HG03064 (cell line): Measurements from ENCODE around the gene WDR91.
"Not testable (repeated sequence)": the region's sequence is repeated elsewhere in the genome, so short reads cannot be mapped to it uniquely, and the experiment has no call there.

Experiments used
- ATAC-seq: cut with Tn5 transposase; IDR thresholded peaks from one replicate; pipeline ENCODE4 v1.9.1; 2021; ENCODE audit warnings: low read depth; ENCODE audit not compliant: unreplicated experiment

The WDR91 gene

DNA sequence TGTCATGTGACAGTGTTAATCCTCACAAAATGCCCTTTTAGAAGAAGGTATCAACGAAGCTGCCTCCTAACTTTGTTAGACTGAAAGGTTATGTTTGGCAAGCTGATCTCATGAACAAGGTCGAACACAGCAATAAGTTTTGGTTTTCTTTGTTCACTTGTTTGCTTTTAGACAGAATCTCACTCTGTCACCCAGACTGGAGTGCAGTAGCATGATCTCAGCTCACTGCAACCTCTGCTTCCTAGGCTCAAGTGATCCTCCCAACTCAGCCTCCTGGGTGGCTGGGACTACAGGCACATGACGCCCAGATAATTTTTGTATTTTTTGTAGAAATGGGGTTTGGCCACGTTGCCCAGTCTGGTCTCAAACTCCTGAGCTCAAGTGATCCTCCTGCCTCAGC, 23.4 kb upstream of the WDR91 start:
- no peak for ATAC-seq

DNA sequence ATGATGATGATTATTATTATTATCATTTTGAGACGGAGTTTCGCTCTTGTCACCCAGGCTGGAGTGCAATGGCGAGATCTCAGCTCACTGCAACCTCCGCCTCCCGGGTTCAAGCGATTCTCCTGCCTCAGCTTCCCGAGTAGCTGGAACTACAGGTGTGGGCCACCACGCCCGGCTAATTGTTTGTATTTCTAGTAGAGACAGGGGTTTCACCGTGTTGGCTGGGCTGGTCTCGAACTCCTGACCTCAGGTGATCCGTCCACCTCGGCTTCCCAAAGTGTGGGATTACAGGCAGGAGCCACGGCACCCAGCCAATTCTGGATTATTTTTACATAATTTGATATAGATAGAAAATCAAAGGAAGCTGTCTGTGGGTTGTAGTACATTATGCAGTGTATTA, 22.8 kb upstream of the WDR91 start:
- ATAC-seq, result not testable (repeated sequence)

DNA sequence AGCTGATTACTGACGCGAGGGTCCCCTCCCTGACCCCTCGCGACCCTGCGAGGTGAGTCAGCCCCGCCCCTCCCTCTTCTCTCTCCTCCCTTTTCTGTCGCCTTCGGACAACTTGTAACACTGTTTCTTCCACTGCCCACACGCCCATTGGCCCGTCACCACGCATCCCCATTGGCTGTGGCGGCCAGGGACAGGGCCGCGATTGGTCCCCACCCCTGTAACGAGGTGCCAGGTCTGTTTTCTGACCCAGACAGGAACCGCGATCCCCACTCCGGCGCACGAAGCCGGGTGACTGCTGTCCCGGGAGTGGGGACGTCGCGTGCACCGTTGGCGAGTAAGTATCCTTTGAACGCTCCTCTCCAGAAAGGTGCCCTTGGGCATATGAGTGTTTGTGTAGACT, 22.2 kb upstream of the WDR91 start, which contains the start of gene STRA8:
TSS of gene STRA8 (plus strand) at position 269 of the 400 bp plus-strand sequence. CDS start 6,687 bp downstream, outside the sequence.
- no peak for ATAC-seq

DNA sequence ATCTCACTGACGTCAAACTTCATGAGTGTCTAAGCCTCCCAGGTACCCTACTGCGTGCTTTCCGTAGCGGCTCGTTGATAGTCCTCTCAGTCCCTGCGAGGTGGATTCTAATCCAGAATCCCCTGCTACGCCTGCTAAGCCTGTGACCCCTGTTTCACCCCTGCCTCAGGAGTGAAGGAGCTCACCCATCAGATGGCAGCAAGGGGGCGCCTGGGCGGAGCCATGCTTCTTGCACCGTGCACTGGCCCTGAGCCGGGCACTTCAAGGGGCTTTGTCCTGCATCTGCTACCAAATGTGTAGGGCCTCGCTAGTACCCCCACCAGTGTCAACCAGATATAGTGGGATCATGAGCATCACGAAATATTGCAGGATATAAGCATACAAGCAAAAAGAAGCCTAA, 21.4 kb upstream of the WDR91 start:
- no peak for ATAC-seq

DNA sequence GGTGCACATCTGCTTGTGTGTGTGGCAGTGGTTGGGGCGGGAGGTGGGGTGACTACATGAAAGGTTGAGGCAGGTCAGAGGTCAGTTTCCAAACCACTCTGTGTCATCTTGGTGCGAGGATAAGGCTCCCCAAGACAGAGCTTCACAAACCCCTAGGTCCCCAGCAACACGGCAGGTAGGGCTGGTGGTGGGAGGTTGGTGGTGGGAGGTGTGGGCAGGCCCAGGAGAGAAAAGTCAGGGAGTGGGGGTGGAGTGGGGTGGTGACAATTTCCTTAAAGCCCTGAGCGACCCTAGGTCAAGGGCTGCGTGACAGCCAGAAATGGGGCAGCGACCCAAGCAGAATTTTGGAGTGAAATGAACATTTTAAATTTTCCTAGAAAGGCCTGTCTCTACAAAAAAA, 20.8 kb upstream of the WDR91 start:
- ATAC-seq, result no peak

DNA sequence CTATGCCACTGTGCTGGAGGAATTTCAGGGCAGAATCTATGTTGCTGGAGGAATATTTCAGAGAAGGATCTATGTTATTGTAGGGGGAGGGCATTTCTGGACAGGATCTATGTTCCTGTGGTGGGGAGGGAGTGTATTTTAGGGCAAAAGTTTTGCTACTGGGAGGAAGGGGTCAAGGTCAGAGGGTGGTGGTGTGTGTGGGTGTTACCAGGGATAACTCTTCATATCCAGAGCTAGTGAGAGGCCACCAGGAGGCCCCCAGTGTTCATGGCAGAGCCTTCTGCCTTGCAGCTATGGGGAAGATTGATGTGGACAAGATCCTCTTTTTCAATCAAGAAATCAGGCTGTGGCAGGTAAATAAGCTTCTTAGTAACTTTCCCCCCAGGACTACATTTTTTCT, 20.4 kb upstream of the WDR91 start:
- ATAC-seq, result no peak

DNA sequence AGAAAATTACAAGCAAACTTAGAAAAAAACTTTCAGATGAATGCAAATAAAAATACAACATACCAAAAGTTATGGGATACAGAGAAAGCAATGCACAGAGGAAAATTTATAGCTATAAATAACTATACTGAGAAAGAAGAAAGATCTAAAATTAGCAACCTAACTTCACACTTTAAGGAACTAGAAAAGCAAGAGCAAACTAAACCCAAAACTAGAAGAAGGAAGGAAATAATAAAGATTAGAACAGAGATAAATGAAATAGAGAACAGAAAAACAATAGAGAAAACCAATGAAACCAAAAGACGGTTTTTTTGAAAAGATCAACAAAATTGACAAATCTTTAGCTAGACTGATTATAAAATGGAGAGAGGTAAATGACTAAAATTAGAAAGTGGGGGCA, 12.7 kb upstream of the WDR91 start:
- peak; percentile 56 for ATAC-seq

DNA sequence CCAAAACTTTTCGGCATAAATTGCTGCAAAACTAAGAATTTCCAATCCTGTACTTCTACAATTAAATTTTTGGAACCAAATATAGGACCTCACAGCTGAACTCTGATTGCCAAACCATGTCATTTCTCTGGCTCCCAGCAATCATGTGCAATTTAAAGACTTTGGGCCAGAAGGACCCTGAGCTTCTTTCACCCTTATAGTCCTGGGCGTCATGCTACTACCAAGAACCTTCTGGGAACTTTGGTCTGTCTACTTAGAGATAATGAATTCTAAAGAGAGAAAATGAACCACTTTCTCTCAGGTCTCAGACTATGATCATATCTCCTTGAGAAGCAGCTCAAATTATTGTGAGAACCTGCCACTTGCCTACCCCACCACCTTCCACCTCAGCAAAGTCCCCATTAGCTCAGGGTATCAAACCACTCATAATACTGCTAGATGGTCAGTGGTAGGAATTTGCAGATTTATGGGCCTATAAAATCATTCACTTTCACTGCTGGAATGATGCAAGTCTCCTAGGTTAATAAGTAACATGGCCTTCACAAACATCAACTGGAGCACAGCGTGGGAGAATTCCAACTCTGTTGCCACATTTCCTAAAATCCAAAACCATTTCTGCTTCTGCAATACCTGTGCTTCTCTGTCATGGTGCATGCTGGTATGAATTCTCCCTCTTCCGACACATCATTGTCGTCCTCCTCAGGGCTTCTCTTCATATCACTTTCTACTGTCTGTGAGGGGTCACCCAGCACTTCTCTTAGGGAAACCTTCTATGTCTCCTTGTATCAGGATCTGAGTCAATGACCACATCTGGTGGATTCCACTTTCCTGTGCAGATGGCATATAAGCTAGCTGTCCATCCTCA, 6.6 kb upstream of the WDR91 start:
- no peak for ATAC-seq

DNA sequence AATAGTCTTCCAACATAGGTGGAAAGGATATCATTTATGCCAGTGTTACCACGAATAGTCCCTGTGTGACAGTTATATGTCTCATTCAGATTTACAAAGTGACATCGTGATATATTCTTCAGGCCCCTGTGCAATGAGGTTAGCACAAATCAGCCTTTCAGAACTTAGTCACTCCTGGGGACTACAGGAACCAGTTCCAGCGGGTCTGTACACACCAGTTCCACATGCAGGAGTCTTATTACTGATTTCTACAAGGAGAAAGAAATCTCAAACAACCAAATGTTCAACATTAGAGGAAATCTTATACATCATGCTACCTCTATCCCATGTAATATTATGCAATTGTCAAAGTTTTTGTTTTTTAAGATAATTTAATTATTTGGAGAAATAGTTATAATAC, 4.4 kb upstream of the WDR91 start:
- ATAC-seq, result no peak

DNA sequence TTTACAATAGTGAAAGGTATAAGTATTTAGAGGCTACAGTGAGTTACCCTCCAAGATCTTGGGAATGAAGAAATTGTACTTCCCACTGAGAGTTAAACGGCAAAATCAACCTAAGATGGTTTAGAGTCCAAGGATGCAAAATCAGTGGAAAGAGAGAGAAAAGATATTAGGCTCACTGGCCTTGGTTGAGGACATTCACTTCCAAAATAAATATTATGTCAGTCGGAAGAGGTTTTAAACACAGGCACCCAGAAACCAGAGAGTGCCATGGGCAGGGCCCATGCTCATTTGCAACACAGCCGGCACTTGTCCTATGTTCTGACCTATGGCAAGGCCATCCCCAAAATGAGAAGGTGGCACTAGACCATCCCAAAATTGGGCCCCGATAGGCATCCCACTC, 3.9 kb upstream of the WDR91 start:
- no peak for ATAC-seq

DNA sequence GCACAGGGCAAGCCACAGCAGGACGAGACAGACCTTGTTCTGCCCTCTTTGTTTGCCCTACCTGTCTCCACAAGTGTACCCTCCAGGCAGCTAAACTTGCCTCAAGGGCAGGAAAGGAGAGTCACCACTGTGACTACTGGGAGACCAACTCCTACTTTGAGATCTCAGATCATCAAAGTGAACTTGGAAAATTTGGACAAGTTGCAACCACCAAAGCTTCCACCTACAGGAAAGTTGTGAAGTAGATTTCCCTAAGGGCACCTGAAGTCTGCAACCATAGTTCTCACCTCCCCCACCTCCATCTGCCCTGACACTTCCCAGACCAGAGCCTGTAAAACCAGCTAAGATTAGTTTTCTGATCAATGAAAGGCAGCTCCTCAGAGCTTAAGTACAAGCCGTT, 2.5 kb upstream of the WDR91 start:
- ATAC-seq, result no peak

DNA sequence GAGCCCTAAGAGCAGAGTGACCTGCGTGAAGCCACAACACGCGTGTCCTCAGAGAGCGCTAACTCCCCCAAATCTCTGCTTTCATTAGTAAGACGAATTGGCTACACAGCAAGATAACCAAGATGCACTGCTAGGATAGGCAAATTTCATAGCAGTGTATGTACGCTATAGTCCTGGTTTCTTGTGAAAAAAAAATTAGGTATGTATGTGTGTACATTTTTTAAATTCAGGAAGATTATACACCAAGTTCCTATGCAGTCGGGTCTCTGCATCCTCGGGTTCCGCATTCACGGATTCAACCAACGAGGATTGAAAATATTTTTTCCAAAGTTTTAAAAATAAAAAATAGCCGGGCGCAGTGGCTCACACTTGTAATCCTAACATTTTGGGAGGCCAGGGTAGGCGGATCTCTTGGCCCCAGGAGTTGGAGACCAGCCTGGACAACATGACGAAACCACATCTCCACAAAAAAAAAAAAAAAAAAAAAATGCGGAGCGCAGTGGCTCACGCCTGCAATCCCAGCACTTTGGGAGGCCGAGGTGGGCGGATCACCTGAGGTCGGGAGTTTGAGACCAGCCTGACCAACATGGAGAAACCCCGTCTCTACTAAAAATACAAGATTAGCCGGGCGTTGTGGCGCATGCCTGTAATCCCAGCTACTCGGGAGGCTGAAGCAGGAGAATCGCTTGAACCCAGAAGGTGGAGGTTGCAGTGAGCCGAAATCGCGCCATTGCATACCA, 790 bp upstream of the WDR91 start:
- peak; percentile 24 for ATAC-seq

DNA sequence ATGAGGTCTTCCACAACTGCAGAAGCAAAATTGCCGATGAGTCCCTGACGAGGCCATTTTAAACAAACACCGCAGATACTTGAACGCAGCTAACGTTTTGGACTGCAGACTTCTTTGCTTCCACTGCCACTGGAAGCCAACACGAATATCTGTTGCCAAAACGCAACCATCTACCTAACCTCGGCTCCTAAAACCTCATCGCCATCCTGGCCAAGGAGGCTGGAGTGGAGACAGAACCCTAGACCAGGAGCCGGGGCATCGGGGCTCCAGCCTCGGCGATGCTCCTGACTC, 493 bp downstream of the WDR91 start:
- no peak for ATAC-seq

DNA sequence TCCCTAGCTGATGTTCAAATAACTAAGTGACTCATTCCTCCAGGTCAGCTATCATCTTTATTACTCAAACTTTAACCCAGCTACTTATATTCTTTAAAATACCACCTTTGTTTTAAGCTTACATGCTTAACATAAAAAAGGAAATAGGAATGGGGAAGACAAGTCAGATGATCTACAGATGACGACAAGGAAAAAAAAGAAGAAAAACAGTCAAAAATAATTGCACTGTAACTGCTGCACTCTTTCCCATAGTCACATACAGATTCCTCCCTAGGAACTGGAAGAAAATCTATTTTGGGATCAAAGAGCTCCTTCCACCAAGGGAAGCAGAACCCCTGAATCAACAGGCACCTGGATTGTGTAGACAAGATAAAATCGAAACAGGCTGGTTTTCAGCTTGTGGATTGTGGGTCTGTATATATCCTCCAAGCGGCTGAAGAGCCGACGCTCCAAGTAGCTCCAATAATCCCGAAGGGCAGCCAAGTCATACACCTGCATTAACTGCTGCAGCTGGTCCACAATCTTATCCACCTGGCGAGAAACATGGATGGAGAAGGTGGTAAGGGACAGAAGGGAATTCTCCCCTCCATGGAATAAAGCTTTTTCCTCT, 2.0 kb downstream of the WDR91 start:
- no peak for ATAC-seq

DNA sequence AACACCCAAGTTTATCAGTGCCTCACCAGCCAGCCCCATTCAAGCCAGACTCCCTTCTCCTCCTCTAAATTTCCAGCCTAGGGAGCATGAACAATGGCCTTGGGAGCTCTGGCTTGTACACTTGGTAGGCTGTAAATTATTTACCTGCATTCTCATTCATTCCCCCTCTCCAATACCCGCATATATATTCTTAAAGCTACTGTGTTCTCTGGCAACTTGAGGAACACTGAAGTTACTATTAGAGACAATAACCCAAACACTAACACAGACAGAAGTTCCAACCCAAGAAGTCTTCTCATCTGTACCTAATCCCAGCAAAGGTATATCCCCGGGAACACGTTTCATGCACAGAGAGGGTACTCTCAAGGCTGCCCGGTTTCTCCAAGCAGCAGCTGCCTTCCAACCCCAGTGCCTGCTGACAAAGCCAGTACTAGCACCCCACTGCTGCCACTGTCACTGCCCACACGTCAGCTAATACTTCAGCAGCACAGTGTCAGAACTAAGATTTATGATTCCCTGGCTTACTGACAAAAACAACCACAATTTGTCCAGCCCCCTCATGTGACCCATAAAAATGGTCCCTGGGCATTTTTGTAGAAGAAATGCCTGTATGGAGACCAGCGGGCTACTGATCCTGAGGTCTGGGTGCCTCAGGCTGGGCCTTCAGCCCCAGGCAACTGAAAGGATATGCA, 3.1 kb downstream of the WDR91 start:
- no peak for ATAC-seq

DNA sequence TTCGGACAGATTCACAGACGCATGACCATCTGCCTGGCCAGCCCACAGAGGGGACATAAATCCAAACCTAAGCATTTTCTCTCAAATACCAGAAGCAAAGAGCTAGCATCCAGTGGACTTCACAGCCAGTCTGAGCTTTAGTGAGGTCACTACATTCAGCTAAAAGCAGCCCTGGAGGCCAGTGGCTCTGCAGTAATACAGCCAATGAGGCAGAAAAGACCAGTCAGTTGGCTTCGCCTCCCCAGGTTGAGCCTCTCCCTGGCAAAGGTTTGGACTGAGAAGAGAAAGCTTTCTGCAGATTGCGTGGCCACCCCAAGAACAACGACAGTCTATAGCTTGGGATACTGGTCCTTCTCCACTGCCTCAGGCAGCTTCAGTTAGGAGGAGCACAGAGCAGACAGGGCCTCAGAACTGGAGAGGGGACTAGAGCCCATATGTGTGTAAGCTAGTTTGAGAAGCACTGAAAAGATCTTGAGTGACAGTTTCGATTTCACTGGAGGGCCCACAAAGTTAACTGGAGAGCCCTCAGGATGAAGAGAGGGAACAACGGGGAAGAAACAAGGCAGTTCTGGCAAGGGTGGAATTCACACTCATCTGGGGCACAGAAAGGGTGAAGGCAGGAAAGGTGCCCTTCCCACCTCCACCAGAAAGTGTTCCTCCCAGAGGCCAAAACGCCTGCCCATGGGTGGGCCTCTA, 3.8 kb downstream of the WDR91 start:
- no peak for ATAC-seq

DNA sequence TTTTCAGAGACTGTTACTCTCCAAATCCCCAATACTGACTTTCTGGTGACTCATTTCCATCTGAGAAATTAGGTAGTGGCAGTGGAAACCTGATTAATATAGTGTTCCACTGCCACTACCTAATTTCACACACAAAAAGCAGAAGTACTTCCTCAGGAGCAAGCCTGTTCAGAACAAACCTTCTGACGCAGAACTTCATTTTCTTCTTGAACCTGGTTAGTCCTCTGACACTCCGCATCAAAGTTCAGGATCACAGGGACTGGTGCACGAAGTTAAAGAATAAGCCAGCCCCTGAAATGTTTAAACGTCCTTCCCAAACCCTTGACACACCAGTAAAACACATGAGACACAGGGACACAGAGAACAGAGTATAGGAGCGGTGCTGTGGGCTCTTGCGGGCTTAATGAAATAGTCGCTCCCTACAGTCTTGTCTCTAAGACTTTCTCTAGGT, 4.4 kb downstream of the WDR91 start:
- peak; percentile 26 for ATAC-seq

DNA sequence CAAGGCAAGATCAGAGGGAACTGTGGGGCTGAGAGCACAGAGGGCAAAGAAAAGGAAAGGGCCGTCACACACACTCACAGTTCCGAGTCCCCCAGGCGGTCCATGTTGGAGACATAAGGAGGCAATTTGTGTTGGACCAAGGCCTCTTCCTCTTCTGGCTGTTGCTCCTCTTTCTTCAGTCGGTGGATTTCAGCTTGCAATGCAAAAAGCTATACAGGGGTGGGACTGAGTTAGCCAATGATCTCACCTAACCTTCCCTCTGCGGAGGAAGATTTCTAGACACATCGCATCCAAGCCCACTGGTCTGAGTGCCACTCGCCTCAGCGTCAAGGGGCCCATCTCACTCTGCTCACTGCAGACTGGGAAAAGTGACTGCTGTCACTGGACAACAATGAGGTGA, 5.5 kb downstream of the WDR91 start:
- no peak for ATAC-seq

DNA sequence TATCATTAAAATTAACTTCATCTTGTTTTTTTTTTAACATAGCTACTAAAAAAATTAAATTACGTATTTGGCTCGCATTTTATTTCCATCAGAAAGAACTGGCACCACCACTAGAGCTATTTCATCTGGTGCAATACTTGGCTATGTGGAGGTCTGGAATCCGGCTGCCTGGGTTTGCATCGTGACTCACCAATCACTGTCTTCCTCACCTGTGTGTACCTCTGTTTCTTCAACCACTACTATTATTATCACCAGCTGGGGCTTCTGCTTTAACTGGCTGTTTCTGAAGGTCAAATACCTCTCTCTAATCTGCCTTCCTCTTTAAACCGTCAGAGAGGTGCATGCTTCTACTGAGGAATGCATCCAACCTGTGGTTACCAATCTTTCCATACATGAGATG, 6.5 kb downstream of the WDR91 start:
- ATAC-seq, result no peak

DNA sequence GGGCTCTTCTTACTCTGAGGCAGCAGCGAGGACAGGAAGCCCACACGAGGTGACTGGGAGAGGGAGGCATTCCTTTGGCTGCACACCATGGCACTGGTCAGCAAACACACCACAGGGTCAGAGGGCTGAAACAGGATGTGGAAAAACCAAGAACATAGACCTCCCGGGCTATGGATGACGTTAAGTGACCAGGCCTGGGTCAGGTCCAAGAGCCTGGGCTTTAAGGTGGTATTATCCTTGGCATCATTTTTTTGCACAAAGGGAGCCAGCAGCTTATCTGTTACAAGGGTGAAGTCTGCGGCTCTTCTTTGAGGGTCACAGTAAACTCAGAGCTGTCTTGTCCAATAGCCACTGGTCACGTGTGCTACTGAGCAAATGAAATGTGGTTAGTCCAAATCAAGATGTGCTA, 7.0 kb downstream of the WDR91 start:
- ATAC-seq, result no peak
